Activated gamma-delta T cell treated with anti-CD3 and anti-CD28 coated beads, Interleukin-2, amount 50 U/mL, for 16 hours (primary cell): ENCODE results near the gene GRAMD1B.
"Not testable (repeated sequence)": the region's sequence is repeated elsewhere in the genome, so short reads cannot be mapped to it uniquely, and the experiment has no call there.

Experiments used
- DNase-seq: peaks from one replicate; pipeline ENCODE4 v3.0.0-alpha.2; 2020; ENCODE audit warnings: low read depth

The GRAMD1B gene

DNA sequence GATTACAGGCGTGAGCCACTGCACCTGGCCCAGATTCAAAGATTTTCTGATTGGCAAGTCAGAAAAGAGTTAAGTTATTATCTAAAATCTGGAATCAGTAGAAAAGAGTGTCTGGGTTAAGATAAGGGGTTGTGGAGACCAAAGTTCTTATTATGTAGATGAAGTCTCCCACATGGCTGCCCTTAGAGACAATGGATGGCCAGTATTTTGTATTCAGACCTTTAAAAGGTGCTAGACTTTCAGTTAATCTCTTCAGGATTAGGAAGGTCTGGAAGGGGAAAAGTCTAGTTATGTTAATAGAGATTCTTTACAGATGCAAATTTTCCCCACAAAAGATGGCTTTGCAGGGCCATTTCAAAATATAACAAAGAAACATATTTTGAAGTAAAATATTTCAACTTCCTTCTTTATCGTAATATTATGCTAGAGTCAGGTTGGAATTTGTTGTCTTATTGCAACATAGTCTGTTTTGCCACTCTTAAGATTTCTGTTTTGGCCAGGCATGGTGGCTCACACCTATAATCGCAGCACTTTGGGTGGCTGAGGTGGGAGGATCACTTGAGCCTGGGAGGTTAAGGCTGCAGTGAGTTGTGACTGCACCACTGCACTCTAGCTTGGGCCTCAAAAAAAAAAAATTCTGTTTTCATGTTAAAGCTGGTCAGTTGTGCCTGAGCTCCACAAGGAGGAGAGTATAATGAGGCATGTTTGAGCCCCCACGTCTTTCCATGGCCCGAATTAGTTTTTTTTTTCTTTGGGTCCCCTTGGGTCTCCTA is 14.0 kb downstream of the GRAMD1B start:
- DNase-seq, result no peak

DNA sequence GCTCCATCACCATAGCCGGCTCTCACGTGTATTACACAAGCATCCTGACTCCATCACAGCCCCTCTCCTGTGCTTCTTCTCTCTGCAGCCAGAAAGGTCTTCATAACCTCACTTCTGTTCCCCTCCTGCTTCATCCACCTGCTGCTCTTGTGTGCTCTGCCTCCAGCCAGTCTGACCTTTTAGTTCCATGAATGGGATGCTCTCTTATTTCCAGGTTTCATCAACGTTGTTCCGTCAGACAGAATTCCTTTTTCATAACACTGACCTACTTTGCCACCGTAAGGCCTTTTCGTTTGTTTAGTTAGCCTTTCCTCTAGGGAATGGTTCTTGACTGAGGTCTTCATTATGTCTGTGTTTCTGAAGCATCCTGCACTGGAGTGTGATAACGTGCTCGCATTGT is 18.8 kb downstream of the GRAMD1B start:
- no peak for DNase-seq

GRCh38 chr11:123449436-123449835 is 19.4 kb downstream of the GRAMD1B start:
- no peak for DNase-seq

- no peak for DNase-seq
These were observed 20.6 kb downstream of the GRAMD1B start for GRCh38 chr11:123450623-123451022.

- no peak for DNase-seq
These were observed 21.2 kb downstream of the GRAMD1B start for GRCh38 chr11:123451183-123451781.

GRCh38 chr11:123452794-123453193 is 22.7 kb downstream of the GRAMD1B start:
- DNase-seq, result no peak

- DNase-seq, result peak; percentile 55
These were observed 24.1 kb downstream of the GRAMD1B start for GRCh38 chr11:123454060-123454651.

DNA sequence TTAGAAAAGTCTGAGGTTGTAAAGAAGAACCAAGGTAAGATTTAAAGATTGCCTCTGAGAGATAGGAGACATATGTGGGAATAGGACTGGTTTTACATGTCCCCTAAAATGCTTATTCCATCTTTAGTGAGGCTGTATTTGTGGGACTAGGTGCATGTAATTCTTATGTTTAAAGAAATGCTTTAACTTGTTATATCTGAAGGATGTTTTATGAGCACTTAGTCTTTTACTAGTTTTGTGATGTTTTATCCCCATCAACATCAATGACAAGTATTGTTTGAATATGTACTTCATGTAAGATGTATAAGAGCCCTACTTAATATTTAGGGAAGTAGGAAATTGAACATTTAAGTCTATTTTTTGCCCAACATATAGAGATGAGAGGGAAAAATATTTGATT is 24.7 kb downstream of the GRAMD1B start:
- DNase-seq, result no peak

GRCh38 chr11:123456448-123456847 is 26.4 kb downstream of the GRAMD1B start:
- not testable (repeated sequence) for DNase-seq

DNA sequence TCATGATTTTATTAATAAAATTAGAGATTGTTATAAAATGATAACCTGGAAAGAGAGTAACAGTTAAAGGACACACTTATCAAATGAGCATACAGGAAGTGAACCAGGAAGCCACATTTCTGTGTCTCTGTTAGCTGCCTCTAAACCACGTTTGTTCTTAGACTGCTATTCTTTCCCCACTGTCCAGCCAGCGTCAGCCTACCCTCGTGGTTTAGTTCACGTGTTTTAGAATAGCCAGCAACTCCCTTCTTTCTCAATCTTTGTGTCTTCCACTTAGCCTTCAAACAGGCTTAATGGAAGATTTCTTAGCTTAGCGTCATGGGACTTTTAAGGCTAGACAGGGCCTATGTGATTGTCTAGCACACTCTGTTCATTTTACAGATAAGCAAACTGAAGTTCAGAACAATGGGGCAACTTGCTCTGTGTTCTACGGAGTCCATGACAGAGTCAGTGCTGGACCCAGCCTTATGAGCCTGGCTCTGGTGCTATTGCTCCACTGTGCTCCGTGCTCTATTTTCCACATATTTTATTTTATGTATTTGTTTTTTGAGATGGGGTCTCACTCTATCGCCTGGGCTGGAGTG is 27.2 kb downstream of the GRAMD1B start:
- no peak for DNase-seq

- no peak for DNase-seq
These were observed 28.4 kb downstream of the GRAMD1B start for GRCh38 chr11:123458501-123458900.

DNA sequence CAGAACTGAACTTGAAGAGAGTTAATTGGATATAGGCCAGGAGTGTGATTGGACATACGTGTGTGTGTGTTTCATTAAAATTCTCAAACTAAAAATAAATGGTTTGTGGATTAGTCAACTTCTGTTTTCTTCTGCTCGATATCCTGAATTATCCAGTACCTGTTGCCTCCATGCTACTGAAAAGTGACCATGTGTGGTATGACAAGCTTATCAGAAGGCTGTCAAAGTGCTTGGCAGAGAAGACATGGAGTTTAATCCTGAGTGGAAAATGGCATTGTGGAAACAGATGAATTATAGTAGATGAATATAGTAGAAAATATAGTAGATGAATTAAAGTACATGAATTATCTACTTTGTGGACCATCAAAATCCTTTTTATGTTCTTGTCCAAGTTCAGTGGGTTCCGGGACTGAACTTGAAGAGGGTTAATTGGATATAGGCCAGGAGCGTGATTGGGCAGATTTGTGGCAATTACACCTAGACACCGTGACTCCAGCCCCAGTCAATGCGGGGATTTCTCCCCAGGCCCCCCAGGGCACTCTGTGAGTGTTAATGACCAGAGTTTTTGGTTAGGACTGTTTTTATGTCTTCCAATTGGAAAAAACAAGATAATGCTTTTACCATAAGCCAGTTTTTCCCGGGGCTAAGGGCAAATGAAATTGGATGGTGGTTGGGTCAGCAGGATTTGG is 30.1 kb downstream of the GRAMD1B start:
- DNase-seq, result no peak

DNA sequence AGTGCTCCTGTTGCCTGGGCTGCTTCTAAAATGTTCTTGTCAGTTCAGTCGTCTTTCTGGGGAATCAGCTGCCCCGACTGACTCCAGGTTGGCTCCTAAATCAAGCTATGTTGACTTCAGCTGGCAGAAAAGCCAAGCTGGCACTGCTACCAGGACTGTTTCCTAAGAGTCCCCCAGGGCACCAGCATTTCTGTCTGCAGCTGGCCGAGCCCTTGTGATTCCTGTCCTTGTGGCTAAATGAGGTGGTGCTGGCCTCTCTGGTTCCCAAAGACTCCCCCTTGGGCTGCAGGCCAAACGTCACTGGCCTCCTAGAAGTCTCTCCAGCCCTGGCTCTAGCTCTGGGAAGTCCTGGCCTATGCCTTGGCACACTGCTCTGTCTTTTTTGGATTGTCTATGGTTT is 31.1 kb downstream of the GRAMD1B start:
- no peak for DNase-seq

GRCh38 chr11:123465667-123466066 is 35.6 kb downstream of the GRAMD1B start:
- DNase-seq, result not testable (repeated sequence)

- not testable (repeated sequence) for DNase-seq
These were observed 36.1 kb downstream of the GRAMD1B start for GRCh38 chr11:123466172-123466571.

DNA sequence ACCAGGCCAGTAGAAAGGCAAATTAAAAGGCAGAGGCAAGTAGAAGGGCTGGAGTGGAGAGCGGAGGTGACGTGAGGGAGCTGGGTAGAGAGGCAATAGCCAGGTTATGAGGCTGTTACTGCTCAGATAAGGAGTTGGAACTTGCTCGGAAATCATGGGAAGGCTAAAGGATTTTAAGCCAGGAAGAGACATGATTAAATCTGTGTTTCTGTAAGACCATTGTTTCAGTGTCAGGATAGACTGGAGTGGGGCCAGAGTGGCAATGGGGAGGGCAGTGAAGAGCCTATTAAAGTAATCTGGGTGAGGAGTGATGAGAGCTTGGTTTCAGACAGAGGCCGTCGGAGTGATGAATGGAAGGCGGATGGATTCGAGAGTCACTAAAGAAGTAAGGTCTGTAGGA is 39.0 kb downstream of the GRAMD1B start:
- no peak for DNase-seq

- DNase-seq, result no peak
These were observed 39.5 kb downstream of the GRAMD1B start for GRCh38 chr11:123469586-123469985.

GRCh38 chr11:123470842-123471241 is 40.8 kb downstream of the GRAMD1B start:
- DNase-seq, result no peak

- no peak for DNase-seq
These were observed 42.3 kb downstream of the GRAMD1B start for GRCh38 chr11:123472236-123472935.

- no peak for DNase-seq
These were observed 44.0 kb downstream of the GRAMD1B start for GRCh38 chr11:123473941-123474677.

DNA sequence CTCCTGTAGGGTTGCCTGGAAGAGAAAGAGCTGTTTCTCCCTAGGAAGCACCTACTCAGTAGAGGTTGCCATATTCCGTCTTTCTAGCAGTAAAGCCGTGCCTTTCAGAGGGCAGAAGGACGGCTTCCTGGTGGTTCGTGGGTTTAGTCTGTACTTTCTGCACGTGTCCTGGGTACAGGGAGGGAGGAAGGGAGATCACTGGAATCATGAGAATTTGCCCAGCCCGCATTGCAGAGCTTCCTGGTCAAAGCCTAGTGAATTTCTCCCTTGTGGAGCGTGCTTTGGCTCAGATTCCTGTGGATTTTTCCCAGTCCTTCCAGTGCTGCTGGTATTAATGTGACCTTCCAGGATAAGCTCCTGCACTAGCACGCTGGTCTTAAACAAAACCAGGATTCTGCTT is 44.9 kb downstream of the GRAMD1B start:
- DNase-seq, result no peak
